HG03520 (cell line): ENCODE results near the gene U2AF1L4.
A peak's percentile ranks its signal among the peaks of the same experiment; 100 is the strongest.

Experiments
- ATAC-seq: cut with Tn5 transposase; IDR thresholded peaks from one replicate; pipeline ENCODE4 v1.9.1; 2021; ENCODE audit warnings: mild to moderate bottlenecking, moderate library complexity; ENCODE audit not compliant: unreplicated experiment

U2AF1L4 gene

GRCh38 chr19:35742121-35742724, 3.0 kb downstream of the U2AF1L4 start, which contains the start of gene IGFLR1:
IGFLR1 (minus strand) TSS chr19:35742452; CDS start chr19:35741180, 1,272 bp downstream.
- no peak for ATAC-seq

DNA sequence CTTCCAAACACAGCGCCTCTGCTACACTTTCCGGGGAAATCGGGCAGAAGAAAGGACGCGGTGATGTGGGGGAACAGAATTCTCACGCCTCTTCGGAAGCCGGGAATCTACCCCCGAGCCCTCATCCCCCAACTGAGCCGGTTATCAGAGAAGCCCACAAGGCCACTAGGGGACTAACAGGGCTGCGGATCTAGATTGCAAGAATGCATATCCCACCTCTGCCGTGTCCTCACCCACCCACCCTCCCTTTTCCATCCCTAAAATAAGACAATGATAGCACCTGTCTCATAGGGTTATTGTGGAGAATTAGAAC, 4.1 kb downstream of the U2AF1L4 start:
- ATAC-seq = no peak

DNA sequence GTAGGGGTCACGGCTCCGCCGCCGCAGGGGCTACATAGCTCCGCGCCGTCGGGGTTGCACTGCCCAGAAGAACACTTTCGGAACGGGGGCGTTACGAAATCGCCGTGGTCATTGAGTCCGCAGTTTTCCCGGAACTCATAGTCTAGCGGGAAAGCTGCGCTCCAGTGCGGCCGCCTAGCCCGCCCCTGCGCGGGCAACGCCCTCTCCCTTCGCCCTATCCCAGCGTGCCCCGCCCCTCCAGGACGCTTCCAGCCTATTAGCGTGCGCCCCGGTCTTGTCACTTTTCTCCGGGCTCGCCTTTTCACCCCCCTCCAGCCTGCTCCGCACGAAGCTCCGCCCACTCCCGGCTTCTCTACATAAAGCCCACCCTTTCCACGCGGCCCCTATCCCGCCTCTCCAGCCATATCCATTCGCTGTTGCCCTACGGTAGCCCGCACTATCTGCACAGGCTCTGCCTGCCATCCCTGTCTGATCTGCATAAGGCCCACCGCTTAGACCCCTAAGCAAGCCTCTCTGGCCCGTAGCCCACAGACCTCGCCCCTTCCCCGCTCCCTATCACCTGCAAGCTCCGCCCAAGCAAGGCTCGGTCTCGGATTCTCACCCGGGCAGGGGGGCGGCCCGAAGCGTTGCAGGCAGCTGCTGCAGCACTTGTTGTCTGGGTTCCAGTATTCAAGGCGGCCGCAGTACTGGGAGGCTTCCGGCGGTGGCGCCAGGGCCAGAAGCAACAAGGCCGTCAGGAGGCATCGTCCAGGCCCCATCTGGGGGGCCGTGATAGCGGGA, 4.6 kb downstream of the U2AF1L4 start:
- peak; percentile 39 for ATAC-seq

GRCh38 chr19:35740108-35740422, 5.2 kb downstream of the U2AF1L4 start:
- ATAC-seq = peak; percentile 11

DNA sequence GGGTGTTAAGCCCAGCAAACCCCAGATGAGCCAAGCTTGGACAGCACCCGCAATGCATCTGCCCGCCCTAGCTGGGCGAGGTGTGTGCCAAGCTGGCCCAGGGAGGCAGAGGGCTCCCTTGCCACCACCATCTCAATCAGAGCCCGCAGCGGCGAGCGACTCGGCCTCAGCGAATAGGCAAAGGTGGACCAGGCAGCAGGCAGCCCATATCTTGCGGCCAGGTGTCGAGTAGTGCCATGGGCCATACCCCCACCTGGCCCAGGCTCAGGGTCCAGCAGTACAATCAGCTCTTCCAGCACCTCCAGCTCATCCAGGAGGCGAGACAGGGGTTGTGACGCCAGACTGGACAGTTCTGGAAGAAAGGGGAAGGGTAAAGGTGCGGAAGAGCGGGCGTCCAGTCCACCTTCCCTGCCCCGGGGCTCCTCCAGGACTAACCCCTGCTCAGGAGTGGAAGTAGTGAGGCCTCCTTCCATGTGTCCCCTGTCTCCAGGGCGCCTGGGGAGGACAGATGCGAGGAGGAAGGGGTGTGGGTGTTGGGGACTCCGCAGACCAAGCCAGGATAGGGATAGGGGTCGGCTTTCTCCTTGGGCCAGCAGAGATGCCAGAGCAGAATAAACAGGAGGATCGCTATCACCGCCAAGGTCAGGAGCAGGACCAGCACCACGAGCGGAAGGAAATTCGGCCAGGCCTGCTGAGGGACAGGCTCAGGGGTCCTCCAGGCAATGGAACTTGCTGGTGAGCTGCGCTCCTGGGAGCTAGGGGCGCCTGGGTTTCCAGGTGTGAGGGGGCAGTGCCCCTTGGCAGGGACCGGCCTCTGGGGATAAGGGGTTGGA, 5.7 kb downstream of the U2AF1L4 start:
- ATAC-seq = no peak

GRCh38 chr19:35738887-35739229, 6.4 kb downstream of the U2AF1L4 start:
- ATAC-seq = no peak

GRCh38 chr19:35738021-35738886, 7.0 kb downstream of the U2AF1L4 start:
- no peak for ATAC-seq

DNA sequence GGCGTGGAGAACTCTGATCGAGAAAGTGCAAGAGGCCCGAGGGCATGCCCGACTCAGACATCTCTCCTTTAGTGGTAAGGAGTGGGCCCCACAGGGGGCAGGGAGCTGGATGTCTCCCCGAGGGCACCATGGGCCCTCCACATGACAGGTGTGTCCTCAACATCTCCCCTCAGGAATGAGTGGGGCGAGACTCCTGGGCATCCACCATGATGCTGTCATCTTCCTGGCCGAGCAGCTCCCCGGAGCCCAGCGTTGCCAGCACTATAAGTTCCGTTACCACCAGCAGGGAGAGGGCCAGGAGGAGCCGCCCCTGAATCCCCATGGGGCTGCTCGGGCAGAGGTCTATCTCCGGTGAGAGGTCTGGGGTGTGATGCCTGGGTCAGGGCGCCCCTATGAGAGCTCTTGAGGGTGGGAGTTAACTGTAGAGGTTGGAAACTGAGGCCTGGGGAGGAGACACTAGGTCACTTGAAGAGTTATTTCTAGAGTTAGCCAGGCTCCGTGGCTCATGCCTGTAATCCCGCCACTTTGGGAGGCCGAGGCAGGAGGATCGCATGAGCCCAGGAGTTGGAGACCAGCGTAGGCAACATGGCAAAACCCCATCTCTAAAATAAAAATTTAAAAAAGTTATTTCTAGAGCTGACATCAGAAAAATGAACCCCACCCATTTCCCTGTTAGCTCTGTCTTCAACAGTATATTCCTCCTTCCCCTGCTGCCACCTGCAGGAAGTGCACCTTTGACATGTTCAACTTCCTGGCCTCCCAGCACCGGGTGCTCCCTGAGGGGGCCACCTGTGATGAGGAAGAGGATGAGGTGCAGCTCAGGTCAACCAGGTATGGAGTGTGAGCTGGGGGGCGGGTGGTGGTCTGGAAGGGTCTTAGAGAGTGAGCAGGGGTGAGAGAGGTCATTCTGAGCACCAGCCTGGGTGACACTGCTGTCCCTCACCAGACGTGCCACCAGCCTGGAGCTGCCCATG, 8.0 kb downstream of the U2AF1L4 start:
- no peak for ATAC-seq

DNA sequence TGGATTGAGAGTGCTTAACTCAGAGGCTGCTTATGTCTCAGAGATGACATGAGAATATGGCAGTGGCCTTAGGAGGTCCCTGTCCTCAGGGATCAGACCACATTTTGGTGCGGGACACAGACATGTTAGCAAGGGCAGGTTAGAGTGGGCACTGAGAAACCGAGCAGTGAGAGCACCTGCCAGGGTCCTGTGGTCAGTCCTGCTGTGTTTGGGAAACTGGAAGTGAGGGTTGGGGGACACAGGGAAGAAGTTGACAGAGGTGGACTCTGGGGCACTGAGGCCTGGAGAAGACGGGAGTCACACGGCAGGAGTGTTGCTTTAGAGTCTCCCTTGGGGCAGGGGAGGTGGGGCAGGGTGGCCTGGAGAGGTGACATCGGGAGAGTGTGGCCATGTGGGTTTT, 10.3 kb downstream of the U2AF1L4 start:
- ATAC-seq = no peak

GRCh38 chr19:35734273-35734672, 10.9 kb downstream of the U2AF1L4 start:
- ATAC-seq = no peak

- ATAC-seq = no peak
Observed at GRCh38 chr19:35733180-35734125, 11.8 kb downstream of the U2AF1L4 start.

DNA sequence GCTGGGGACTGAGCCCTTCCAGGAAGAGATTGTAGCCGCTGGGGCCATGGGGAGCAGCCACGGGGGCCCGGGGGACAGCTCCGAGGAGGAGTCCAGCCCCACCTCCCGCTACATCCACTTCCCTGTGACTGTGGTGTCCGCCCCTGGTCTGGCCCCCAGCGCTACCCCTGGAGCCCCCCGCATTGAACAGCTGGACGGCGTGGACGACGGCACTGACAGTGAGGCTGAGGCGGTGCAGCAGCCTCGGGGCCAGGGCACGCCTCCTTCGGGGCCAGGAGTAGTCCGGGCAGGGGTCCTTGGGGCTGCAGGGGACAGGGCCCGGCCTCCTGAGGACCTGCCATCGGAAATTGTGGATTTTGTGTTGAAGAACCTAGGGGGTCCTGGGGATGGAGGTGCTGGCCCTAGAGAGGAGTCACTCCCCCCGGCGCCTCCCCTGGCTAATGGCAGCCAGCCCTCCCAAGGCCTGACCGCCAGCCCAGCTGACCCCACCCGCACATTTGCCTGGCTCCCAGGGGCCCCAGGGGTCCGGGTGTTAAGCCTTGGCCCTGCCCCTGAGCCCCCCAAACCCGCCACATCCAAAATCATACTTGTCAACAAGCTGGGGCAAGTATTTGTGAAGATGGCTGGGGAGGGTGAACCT, 12.6 kb downstream of the U2AF1L4 start:
- ATAC-seq = no peak

DNA sequence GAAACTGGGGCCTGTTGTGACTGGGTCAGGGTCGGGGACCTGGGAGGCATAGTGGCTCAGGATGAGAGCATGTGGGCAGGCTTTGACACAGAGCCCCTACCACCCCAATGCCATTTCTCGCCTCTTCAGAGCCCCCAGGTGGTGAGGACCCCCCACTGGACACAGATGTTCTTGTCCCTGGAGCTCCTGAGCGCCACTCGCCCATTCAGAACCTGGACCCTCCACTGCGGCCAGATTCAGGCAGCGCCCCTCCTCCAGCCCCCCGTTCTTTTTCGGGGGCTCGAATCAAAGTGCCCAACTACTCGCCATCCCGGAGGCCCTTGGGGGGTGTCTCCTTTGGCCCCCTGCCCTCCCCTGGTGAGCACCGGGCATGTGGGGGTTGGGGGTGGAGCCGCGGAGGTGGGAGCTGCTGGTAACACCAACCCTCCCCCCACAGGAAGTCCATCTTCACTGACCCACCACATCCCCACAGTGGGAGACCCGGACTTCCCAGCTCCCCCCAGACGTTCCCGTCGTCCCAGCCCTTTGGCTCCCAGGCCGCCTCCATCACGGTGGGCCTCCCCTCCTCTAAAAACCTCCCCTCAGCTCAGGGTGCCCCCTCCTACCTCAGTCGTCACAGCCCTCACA, 13.3 kb downstream of the U2AF1L4 start:
- ATAC-seq = no peak

DNA sequence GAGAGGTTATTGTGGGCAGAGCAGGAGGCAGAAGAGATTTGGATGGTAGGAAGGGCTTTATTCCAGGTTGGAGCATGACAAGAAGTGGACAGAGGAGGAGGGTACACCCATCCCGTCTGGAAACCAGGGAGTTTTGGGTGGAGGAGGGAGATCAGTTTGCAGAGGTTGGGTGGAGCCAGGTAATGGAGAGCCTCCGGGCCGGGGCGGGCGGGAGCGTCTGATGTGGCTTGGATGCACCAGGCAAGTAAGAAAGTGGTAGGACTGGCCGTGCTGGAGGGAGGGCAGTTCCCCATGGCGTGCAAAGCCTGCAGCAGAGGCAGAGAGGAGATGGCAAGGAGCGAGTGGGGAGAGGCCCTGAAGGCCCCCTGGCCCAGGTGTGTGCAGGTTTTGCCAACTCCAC, 13.9 kb downstream of the U2AF1L4 start:
- no peak for ATAC-seq

DNA sequence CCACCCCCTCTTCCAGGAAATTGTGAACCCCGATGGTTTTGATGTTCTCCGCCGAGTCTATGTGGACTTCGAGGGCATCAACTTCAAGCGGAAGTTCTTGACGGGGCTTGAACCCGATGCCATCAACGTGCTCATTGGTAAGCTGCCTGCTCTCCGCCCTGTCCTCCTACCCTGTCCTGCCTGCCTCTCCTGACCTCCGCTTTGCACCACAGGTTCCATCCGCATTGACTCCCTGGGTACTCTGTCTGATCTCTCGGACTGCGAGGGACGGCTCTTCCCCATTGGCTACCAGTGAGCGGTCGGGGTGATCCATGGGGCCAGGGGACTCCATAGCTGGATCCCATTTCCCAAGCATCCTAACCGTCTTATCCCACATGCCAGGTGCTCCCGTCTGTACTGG, 14.9 kb downstream of the U2AF1L4 start:
- no peak for ATAC-seq

GRCh38 chr19:35729763-35730162, 15.5 kb downstream of the U2AF1L4 start:
- no peak for ATAC-seq

- ATAC-seq = no peak
Observed at GRCh38 chr19:35729021-35729420, 16.2 kb downstream of the U2AF1L4 start.
